GM12872 (cell line): ENCODE measurements around the gene FIGN.

Experiments used
- TF ChIP-seq, protein P1 (sequence below): IDR thresholded peaks from 3 replicates; pipeline ENCODE4 v1.5.1; 2011; ENCODE audit warnings: low read depth, mild to moderate bottlenecking, low read length, moderate library complexity; ENCODE audit not compliant: insufficient read depth

Gene FIGN

DNA sequence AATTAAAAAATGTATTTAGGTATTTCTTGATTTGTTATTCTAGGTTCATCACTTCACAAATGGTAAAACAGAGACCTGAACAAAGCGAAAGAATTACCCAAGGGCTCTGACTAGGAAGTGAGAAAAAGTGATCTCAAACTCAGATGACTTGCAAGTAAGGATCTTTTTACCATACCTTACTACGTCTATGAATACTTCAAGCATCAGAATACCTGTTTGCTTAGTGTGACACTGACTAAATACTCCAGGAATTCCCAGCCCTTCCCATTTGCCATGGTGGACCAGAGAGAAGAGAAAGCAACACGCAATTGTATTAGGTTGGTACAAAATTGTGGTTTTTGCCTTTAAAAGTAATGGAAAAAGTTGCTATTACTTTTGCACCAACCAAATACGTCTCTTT, 35.8 kb upstream of the FIGN start:
- TF ChIP-seq, protein P1, sequence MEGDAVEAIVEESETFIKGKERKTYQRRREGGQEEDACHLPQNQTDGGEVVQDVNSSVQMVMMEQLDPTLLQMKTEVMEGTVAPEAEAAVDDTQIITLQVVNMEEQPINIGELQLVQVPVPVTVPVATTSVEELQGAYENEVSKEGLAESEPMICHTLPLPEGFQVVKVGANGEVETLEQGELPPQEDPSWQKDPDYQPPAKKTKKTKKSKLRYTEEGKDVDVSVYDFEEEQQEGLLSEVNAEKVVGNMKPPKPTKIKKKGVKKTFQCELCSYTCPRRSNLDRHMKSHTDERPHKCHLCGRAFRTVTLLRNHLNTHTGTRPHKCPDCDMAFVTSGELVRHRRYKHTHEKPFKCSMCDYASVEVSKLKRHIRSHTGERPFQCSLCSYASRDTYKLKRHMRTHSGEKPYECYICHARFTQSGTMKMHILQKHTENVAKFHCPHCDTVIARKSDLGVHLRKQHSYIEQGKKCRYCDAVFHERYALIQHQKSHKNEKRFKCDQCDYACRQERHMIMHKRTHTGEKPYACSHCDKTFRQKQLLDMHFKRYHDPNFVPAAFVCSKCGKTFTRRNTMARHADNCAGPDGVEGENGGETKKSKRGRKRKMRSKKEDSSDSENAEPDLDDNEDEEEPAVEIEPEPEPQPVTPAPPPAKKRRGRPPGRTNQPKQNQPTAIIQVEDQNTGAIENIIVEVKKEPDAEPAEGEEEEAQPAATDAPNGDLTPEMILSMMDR = no peak

DNA sequence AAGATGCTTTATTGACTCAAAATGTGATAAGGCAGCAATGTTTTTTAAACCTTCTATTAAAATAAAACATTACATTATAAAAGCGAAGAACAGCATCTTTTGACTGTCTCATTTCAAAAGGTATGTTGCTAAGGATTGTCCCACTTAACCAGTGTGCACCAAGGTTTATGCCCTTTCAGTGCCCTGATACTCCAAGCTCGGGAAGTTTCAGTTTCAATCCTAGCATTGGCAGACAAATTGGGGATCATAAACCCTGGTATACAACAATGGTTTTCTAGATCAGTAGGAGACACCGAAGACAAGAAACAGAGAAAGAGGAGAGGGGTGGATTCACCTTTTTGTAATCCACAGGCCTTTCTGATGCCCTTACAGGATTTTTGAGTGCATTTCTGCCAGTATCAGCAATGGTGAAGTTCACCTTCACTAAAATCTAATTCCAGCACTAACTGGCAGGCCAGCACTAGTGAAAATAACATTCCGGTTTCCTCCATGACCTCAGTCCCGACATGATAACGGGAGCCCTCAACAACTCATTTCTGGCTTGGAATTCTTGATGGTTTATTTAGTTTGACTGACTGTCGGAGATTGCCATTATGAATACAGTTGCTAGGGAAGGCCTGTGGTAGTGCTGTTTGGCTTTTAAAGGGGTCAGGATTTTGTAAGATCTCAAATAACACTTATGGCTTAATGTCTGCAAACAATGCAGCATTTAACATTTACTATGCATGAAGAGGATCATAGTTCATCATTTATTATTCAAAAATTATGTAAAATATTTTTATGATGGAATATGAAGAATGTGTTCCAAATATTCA, 33.3 kb upstream of the FIGN start:
- TF ChIP-seq, protein P1 = no peak

DNA sequence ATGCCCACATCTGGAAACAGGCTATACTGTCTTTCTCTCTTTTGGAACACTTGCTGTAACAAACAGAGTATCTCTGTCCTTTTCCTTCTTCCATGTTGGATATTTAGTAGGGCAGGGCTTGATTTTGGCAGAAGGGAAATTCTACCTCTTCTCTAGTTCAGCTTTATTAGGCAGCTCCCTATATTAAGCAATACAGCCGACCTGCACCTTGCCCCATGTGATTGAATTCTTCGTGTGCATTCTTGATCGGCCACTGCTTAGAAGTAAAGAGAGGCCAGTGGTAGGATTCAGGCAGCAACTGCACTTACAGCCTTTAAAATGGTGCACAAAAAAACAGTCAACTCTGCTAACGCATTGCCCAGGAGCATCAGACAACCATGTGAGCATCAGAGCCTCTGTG, 31.3 kb upstream of the FIGN start:
- TF ChIP-seq, protein P1 = no peak

DNA sequence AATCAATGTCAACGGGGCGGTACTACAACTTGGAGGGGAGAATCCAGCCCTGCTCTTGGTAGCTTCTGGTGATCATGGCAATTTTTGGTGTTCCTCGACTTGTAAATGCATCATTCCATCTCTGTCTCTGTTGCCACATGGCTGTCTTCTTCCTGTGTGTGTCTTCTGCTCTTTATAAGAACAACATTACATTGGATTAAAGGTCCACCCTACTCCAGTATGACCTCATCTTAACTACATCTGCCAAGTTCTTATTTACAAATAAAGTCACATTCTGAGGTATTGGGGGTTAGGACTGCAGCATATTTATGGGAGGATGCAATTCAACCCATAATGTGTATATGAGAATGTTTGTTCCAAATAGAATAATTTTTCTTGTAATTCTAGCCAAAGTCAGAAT, 28.8 kb upstream of the FIGN start:
- TF ChIP-seq, protein P1 = no peak

DNA sequence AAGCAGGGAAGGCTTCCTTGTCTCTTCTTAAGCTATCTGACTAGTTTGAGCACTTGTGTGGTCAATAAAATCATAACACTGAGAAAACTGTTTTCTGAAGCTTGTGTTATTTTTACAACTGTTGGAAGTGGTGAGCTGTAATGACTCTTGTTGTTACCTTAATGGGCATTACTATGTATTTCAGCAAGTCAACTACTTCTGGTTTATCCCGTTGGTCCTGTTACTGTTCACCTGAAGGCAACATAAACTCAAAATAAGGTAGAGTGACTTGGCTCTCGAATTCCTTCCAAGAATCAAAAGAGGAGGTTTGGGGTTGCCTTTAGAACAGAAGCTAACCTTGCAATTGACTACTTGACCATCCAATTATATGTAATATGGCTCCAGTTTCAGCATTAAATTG, 23.2 kb upstream of the FIGN start:
- TF ChIP-seq, protein P1 = no peak

DNA sequence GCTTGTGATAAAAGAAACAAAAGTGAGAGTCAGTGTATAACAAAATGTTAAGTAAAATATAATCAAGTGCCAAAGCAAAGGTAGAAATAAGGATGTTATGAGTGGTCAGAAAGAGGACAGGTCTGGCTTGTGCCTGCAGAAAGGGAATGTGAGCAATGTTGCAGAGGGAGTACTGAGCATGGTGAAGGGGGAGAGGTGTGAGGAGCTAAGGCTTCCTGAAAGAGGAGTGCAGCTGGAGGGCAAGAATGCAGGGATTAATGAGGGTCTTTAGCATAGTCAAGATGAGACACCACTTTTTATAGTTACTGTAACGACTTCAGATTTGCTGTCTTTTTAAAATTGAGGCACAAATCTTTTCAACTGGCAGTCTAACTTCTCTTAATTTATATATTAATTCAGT, 22.0 kb upstream of the FIGN start:
- TF ChIP-seq, protein P1 = no peak

DNA sequence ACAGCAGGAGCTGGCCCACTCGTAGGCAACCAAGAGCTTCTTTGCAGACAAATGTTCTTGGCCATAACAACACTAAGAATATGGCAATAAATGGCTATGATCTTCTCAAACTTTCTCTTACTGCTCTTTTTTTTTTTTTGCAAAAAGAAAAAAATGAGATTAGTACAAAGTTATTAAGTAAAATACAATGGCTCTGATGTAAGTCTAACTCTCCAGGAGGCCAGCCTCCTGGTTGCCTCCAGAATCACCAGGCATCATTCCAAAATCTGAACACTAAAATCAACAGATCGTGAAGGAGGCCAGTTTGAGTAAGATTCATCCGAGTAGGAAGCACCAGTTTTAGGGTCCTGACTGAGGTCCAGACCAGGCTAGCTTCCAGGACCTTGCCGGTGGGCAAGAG, 20.8 kb upstream of the FIGN start:
- TF ChIP-seq, protein P1 = no peak
